K562 (cell line): ENCODE data around the gene SYNGR3. TPM values are rescaled to one million over a fixed set of nuclear protein-coding genes. Genes with fewer than 3 reads are reported as not detected.
"Not testable (repeated sequence)": the region's sequence is repeated elsewhere in the genome, so short reads cannot be mapped to it uniquely, and the experiment has no call there.

ENCODE experiments used
- ATAC-seq: fragments of 200-7000 bp; cut with Tn5 transposase; 3 replicates; pipeline ENCODE4 v1.9.1; 2020; ENCODE audit warnings: moderate library complexity
- BruUV-seq: library from RNA; stranded (reverse); fragments of 400-500 nt; replicated peaks from 2 replicates; lab custom pipeline; 2021; lab: Mats Ljungman, UMichigan
- CTCF ChIA-PET: fragments of 300-600 bp; formaldehyde crosslinking; extraction: SDS; loops from one replicate; lab custom pipeline; 2021; ENCODE audit warnings: low intra/inter-chr PET ratio; lab: Yijun Ruan, JAX
- POLR2A ChIA-PET: fragments of 300-600, 350-650 bp; sonication (Branson Sonifier 250); formaldehyde crosslinking; extraction: SDS; loops from one replicate; lab custom pipeline; 2021; ENCODE audit warnings: antibody characterized with exemption, inconsistent platforms; lab: Yijun Ruan, JAX
- DNase-seq, 4 experiments: peaks; one replicate each; pipeline versions ENCODE4 v3.0.0 to v3.0.0-alpha.2; 2011 to 2018; ENCODE audit warnings: low spot score in 3 of 4, mixed read lengths in 3 of 4; ENCODE audit errors: extremely low read depth in 1 of 4
- FAIRE-seq: peaks from 2 replicates; lab custom pipeline; 2011; peaks lifted over from hg19 to GRCh38; lab: Jason Lieb, UNC
- H2AFZ ChIP-seq: 2 replicates; pipeline ENCODE4 v1.6.0; 2011; ENCODE audit warnings: low read depth, low read length, control low read depth, inconsistent platforms
- H3K27ac ChIP-seq: fragments of 200-600 bp; 3 replicates; pipeline ENCODE4 v1.8.0; 2011; ENCODE audit warnings: low read depth, mild to moderate bottlenecking, control low read depth, inconsistent platforms, low read length, moderate library complexity, mixed read lengths; ENCODE audit errors: extremely low read depth
- H3K27me3 ChIP-seq, 2 experiments: fragments of 300-600 bp in 1 of 2; 2 replicates in 1 of 2; 3 replicates in 1 of 2; pipeline versions ENCODE4 v1.6.0 to v1.8.0; 2011; ENCODE audit warnings: inconsistent platforms in 2 of 2, low read length in 2 of 2, mild to moderate bottlenecking in 1 of 2, mixed read lengths in 1 of 2, moderate library complexity in 1 of 2; ENCODE audit not compliant: control insufficient read depth in 2 of 2, insufficient read depth in 2 of 2
- H3K36me3 ChIP-seq: fragments of 300-600 bp; 3 replicates; pipeline ENCODE4 v1.8.0; 2011; ENCODE audit warnings: mild to moderate bottlenecking, low read length, inconsistent platforms; ENCODE audit not compliant: control insufficient read depth, insufficient read depth
- H3K4me1 ChIP-seq, 2 experiments: fragments of 200-600 bp in 1 of 2; replicated peaks in 1 of 2; 2 replicates in 1 of 2; 3 replicates in 1 of 2; pipeline versions ENCODE4 v1.5.1 to v1.8.0; 2011; ENCODE audit warnings: inconsistent platforms in 2 of 2, low read length in 2 of 2, mild to moderate bottlenecking in 1 of 2, mixed read lengths in 1 of 2, moderate library complexity in 1 of 2; ENCODE audit not compliant: control insufficient read depth in 2 of 2, insufficient read depth in 2 of 2
- H3K4me2 ChIP-seq: 2 replicates; pipeline ENCODE4 v1.6.1; 2011; ENCODE audit warnings: low read length, control low read depth, inconsistent platforms, mixed read lengths; ENCODE audit not compliant: insufficient read depth
- H3K4me3 ChIP-seq: fragments of 200-600 bp; sonication (generic), shearing (Covaris generic); 2 replicates; pipeline ENCODE4 v1.5.1; 2016; ENCODE audit warnings: control low read depth, inconsistent platforms
- H3K79me2 ChIP-seq: fragments of 200-600 bp; 3 replicates; pipeline ENCODE4 v1.8.0; 2011; ENCODE audit warnings: low read length, inconsistent platforms; ENCODE audit not compliant: control insufficient read depth, insufficient read depth
- H3K9ac ChIP-seq, 2 experiments: 2 replicates each; pipeline versions ENCODE4 v1.6.0 to v1.6.1; 2011; ENCODE audit warnings: low read depth in 2 of 2, low read length in 2 of 2, control low read depth in 1 of 2, inconsistent platforms in 1 of 2, mild to moderate bottlenecking in 1 of 2, mixed read lengths in 1 of 2; ENCODE audit not compliant: insufficient read depth in 1 of 2
- H3K9me1 ChIP-seq: one replicate; pipeline ENCODE4 v1.6.0; 2011; ENCODE audit warnings: inconsistent platforms, mild to moderate bottlenecking, low read length, moderate library complexity; ENCODE audit not compliant: control insufficient read depth, insufficient read depth
- H3K9me3 ChIP-seq: replicated peaks from 2 replicates; pipeline ENCODE4 v1.5.1; 2011; ENCODE audit warnings: low read depth, low read length, inconsistent platforms; ENCODE audit not compliant: control insufficient read depth, insufficient read depth
- H4K20me1 ChIP-seq: replicated peaks from 2 replicates; pipeline ENCODE4 v1.6.1; 2011; ENCODE audit warnings: low read length, inconsistent platforms, mixed read lengths; ENCODE audit not compliant: control insufficient read depth, insufficient read depth
- BMI1 ChIP-seq: fragments of 150-350 bp; IDR thresholded peaks from 2 replicates; pipeline ENCODE4 v1.6.1; 2014; ENCODE audit warnings: low read length
- ZNF184 ChIP-seq: sonication (generic); formaldehyde crosslinking; IDR thresholded peaks from 2 replicates; pipeline ENCODE4 v1.5.0; 2020; ENCODE audit warnings: missing genetic modification reagents
- ZNF316 ChIP-seq: fragments of 450-650 bp; IDR thresholded peaks from 2 replicates; pipeline ENCODE4 v1.6.1; 2016
- ZNF717 ChIP-seq: fragments of 250-450 bp; sonication (Bioruptor Pico); IDR thresholded peaks from 2 replicates; pipeline ENCODE4 v1.5.0; 2021
- WGBS: fragments of 100-300 bp; shearing (Covaris generic); methylation state at CpG from one replicate; pipeline ENCODE4 v1.1.6; 2016; ENCODE audit warnings: low coverage, mixed read lengths; ENCODE audit not compliant: insufficient coverage; ENCODE audit errors: missing lambda C conversion rate; 5-methylcytosine and 5-hydroxymethylcytosine counted together
- in situ Hi-C: fragments of 300-500 bp; cut with MboI; formaldehyde crosslinking; loops from 4 replicates; pipeline ENCODE4 v1.15.0; 2018; ENCODE audit warnings: inconsistent platforms, mixed read lengths
- intact Hi-C: fragments of 100-400 bp; cut with micrococcal nuclease; formaldehyde crosslinking; loops from 2 replicates; pipeline ENCODE4 v1.14.2; 2022
- polyA plus RNA-seq, 8 experiments: library from polyadenylated mRNA; depleted of rRNA in 4 of 8; stranded (reverse) in 5 of 8; unstranded in 3 of 8; fragments of >200 nt; fragmentation: Nextera tagmentation in 2 of 8; fragmentation: Illumina TruSeq in 1 of 8; extraction: Ambion mirVana in 2 of 8; extraction: Trizol in 1 of 8; gene quantifications; 2 replicates each; pipeline versions ENCODE4 v1.2.1 to v1.2.3, GENCODE V29; 2011 to 2014; ENCODE audit warnings: inconsistent platforms in 1 of 8, missing spikeins in 1 of 8
- total RNA-seq, 7 experiments: library from RNA; depleted of rRNA in 6 of 7; stranded (reverse); fragments of >200 nt in 6 of 7; fragmentation: Illumina TruSeq in 2 of 7; extraction: Trizol in 2 of 7; gene quantifications; 2 replicates each; pipeline versions ENCODE4 v1.2.1 to v1.2.3, GENCODE V29; 2011 to 2021; ENCODE audit warnings: low replicate concordance in 1 of 7
- TF ChIP-seq, protein P1 (sequence below): fragments of 450-650 bp; IDR thresholded peaks from 2 replicates; pipeline ENCODE4 v1.6.1; 2018; ENCODE audit warnings: mild to moderate bottlenecking, low read depth; ENCODE audit not compliant: partially characterized antibody

Gene SYNGR3
- total and polyA plus RNA-seq, 9 of the 15 experiments (the other 6 are each of a cell fraction or from before 2014, with no cell fraction given) = 3.7 to 69.2 (median 36.3) TPM

DNA sequence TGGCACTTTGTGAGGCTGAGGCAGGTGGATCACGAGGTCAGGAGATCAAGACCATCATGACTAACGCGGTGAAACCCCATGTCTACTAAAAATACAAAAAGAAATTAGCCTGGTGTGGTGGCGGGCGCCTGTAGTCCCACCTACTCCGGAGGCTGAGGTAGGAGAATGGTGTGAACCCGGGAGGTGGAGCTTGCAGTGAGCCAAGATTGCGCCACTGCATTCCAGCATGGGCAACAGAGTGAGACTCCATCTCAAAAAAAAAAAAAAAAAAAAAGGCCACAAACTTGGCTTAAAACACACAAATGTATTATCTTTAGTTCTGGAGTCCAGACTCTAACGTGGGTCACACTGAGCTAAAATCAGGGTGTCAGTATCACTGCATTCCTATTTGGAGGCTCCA lies 22.0 kb downstream of the SYNGR3 start:
- intact Hi-C loops, H3K27me3 ChIP-seq, H3K27ac ChIP-seq, CTCF ChIA-PET, H2AFZ ChIP-seq, FAIRE-seq, DNase-seq, ATAC-seq, H3K9ac ChIP-seq, H3K9me1 ChIP-seq, H3K9me3 ChIP-seq, H3K4me2 ChIP-seq, in situ Hi-C loops, BruUV-seq, H3K4me3 ChIP-seq: not testable (repeated sequence)
- POLR2A ChIA-PET = interaction anchor here (1.5 to 2.5 kb wide), 2 partner anchors 47 to 143 kb away, joined by 3 to 10 read pairs; partner anchors contain the start of genes RPS2 and TRAF7
- Histone ChIP-seq H4K20me1 (peaks cover 23% of the 10 kb centered on the region; the same call in 1 of the 2 replicates), H3K36me3 (peaks cover 17% of the 10 kb centered on the region; the same call in 1 of the 3 replicates), H3K4me1 (peaks cover 24 to 56% of the 10 kb centered on the region in 2 experiments), H3K79me2 (peaks cover 41% of the 10 kb centered on the region)
- 73% methylated on average over 6 of the region's 9 CpGs for WGBS

DNA sequence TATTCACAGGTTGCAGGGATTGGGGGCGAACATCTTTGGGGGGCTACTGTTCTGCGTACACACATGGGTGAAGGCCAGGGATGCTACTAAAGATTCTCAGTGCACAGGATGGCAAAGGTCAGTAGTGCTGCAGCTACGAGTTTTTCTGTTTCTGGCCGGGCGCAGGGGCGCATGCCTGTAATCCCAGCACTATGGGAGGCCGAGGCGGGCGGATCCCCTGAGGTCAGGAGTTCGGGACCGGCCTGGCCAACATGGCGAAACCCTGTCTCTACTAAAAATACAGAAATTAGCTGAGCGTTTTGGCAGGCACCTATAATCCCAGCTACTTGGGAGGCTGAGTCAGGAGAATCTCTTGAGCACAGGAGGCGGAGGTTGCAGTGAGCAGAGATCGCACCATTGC lies 23.8 kb downstream of the SYNGR3 start:
- TF ChIP-seq, protein P1, sequence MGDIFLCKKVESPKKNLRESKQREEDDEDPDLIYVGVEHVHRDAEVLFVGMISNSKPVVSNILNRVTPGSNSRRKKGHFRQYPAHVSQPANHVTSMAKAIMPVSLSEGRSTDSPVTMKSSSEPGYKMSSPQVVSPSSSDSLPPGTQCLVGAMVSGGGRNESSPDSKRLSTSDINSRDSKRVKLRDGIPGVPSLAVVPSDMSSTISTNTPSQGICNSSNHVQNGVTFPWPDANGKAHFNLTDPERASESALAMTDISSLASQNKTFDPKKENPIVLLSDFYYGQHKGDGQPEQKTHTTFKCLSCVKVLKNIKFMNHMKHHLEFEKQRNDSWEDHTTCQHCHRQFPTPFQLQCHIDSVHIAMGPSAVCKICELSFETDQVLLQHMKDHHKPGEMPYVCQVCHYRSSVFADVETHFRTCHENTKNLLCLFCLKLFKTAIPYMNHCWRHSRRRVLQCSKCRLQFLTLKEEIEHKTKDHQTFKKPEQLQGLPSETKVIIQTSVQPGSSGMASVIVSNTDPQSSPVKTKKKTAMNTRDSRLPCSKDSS = no peak
- TF ChIP-seq ZNF717 (CRISPR knock-in tag) (no peak), ZNF316 (no peak), BMI1 (no peak), ZNF184 (CRISPR knock-in tag) (no peak)
- no peak for ATAC-seq
- H3K9ac ChIP-seq = no peak overlapping the region
- H3K36me3 ChIP-seq = no peaks in the 10 kb centered on the region
- DNase-seq = no peak
- WGBS = 81% methylated on average over 13 of the region's 15 CpGs
- H3K79me2 ChIP-seq = peaks cover 23% of the 10 kb centered on the region
- in situ Hi-C loops = no loop called here
- no peaks in the 10 kb centered on the region for H3K27me3 ChIP-seq
- H3K4me3 ChIP-seq = no peak overlapping the region
- H3K27ac ChIP-seq = no peak overlapping the region
- no peak overlapping the region for H3K4me2 ChIP-seq
- no peak overlapping the region for H2AFZ ChIP-seq
- intact Hi-C loops = no loop called here
- H4K20me1 ChIP-seq = peaks cover 5% of the 10 kb centered on the region; the same call in 1 of the 2 replicates
- ChIA-PET POLR2A (interaction anchor here (1.2 kb wide), 1 partner anchor 142 kb away, joined by 5 read pairs; the partner anchor contains the start of gene TRAF7), CTCF (no interaction called here)
- H3K9me1 ChIP-seq = peaks cover 1% of the 10 kb centered on the region
- H3K4me1 ChIP-seq = peaks cover 11 to 39% of the 10 kb centered on the region in 2 experiments
- FAIRE-seq = no peak
- BruUV-seq = no TSS peak
- no peaks in the 10 kb centered on the region for H3K9me3 ChIP-seq
